ENCODE data around the gene KCTD16.

The KCTD16 gene

DNA sequence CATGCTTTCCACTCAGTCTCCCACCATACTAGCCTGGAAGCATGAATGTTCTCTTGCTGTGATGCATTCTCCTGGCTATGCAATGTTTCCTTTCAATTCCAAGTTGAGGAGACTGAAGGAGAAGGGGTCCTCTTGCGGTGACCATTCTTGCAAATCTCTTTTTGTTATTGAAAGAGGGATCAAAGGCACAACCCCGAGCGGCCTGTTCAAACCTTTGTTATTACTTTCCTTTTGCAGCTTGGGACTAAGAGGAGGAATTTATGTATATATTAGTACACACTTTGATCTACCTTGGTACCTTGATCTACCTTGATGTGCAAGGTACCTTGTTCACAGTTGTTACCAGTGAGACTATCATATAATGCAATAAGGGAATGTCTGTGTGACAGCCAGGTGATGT lies 147.3 kb downstream of the KCTD16 start:
- H3K9me3 ChIP-seq (ENCODE audit: low read length): no peaks in the 10 kb centered on the region
- H3K36me3 ChIP-seq (ENCODE audit: insufficient read depth, low read length): no peaks in the 10 kb centered on the region
- H3K9ac ChIP-seq (ENCODE audit: low read length): no peak overlapping the region
- no peaks in the 10 kb centered on the region for H3K4me1 ChIP-seq (ENCODE audit: insufficient read depth, low read length)
- no peak overlapping the region for H3K4me3 ChIP-seq (ENCODE audit: low read depth in 1 of 2, low read length in 2 of 2)
- H3K27ac ChIP-seq (ENCODE audit: low read depth, low read length): no peak overlapping the region
- no peaks in the 10 kb centered on the region for H3K27me3 ChIP-seq (ENCODE audit: control insufficient read depth in 1 of 2, insufficient read depth in 2 of 2, low read length in 2 of 2)

DNA sequence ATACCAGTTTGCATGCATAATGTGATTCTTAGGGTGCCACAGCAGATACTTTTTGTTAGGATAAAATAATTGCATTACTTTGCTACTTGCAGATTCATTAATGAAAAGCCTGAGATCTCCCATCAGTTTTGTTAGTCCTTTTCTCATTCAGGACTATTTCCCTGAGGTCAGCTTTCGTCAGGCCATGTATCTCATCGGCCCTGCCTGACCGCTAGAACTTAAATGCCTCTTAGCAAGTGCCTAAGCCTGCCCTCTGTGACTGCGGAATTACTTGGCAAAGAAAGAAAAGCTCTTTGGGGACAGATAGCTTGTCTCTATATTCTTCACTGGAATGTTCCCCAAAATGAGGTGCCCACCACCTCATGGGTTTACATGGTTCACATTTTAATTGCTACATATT lies 147.8 kb downstream of the KCTD16 start:
- no peaks in the 10 kb centered on the region for H3K36me3 ChIP-seq (ENCODE audit: insufficient read depth, low read length)
- no peak overlapping the region for H3K4me3 ChIP-seq (ENCODE audit: low read depth in 1 of 2, low read length in 2 of 2)
- H3K9me3 ChIP-seq (ENCODE audit: low read length): no peaks in the 10 kb centered on the region
- no peak overlapping the region for H3K27ac ChIP-seq (ENCODE audit: low read depth, low read length)
- no peaks in the 10 kb centered on the region for H3K4me1 ChIP-seq (ENCODE audit: insufficient read depth, low read length)
- H3K27me3 ChIP-seq (ENCODE audit: control insufficient read depth in 1 of 2, insufficient read depth in 2 of 2, low read length in 2 of 2): no peaks in the 10 kb centered on the region
- no peak overlapping the region for H3K9ac ChIP-seq (ENCODE audit: low read length)

DNA sequence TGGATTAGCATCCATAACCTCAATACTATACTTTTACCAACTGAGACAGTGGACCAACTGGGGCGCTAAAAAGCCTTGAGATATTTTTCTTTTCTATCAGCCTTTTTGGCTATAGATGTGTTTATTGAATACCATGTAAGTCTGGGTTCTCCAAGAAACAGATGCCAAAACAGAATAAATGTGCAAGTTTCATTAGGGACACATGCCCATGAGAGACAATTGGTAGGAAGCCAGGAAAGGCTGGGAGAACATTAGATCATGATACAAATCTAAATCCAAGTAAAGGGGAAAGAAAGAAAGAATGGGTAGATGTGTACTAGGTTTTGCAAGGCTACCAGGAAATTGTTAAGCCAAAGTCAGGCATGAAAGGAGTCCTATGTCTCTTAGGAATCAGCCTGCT lies 152.5 kb downstream of the KCTD16 start:
- Histone ChIP-seq H3K4me3 (ENCODE audit: low read depth in 1 of 2, low read length in 2 of 2) (no peak overlapping the region), H3K9me3 (ENCODE audit: low read length) (no peaks in the 10 kb centered on the region), H3K4me1 (ENCODE audit: insufficient read depth, low read length) (no peaks in the 10 kb centered on the region), H3K36me3 (ENCODE audit: insufficient read depth, low read length) (no peaks in the 10 kb centered on the region), H3K9ac (ENCODE audit: low read length) (no peak overlapping the region), H3K27ac (ENCODE audit: low read depth, low read length) (no peak overlapping the region), H3K27me3 (ENCODE audit: control insufficient read depth in 1 of 2, insufficient read depth in 2 of 2, low read length in 2 of 2) (no peaks in the 10 kb centered on the region)

GRCh38 chr5:144325532-144325931 lies 154.9 kb downstream of the KCTD16 start:
- H3K4me1 ChIP-seq (ENCODE audit: insufficient read depth, low read length): no peaks in the 10 kb centered on the region
- H3K9ac ChIP-seq (ENCODE audit: low read length): no peak overlapping the region
- no peak overlapping the region for H3K27ac ChIP-seq (ENCODE audit: low read depth, low read length)
- H3K27me3 ChIP-seq (ENCODE audit: control insufficient read depth in 1 of 2, insufficient read depth in 2 of 2, low read length in 2 of 2): no peaks in the 10 kb centered on the region
- H3K36me3 ChIP-seq (ENCODE audit: insufficient read depth, low read length): no peaks in the 10 kb centered on the region
- H3K9me3 ChIP-seq (ENCODE audit: low read length): no peaks in the 10 kb centered on the region
- H3K4me3 ChIP-seq (ENCODE audit: low read depth in 1 of 2, low read length in 2 of 2): no peak overlapping the region

- Histone ChIP-seq H3K27me3 (ENCODE audit: control insufficient read depth in 1 of 2, insufficient read depth in 2 of 2, low read length in 2 of 2) (no peaks in the 10 kb centered on the region), H3K9ac (ENCODE audit: low read length) (no peak overlapping the region), H3K4me3 (ENCODE audit: low read depth in 1 of 2, low read length in 2 of 2) (no peak overlapping the region), H3K9me3 (ENCODE audit: low read length) (no peaks in the 10 kb centered on the region), H3K27ac (ENCODE audit: low read depth, low read length) (no peak overlapping the region), H3K4me1 (ENCODE audit: insufficient read depth, low read length) (no peaks in the 10 kb centered on the region), H3K36me3 (ENCODE audit: insufficient read depth, low read length) (no peaks in the 10 kb centered on the region)
These were observed 157.8 kb downstream of the KCTD16 start for GRCh38 chr5:144328494-144328893.

DNA sequence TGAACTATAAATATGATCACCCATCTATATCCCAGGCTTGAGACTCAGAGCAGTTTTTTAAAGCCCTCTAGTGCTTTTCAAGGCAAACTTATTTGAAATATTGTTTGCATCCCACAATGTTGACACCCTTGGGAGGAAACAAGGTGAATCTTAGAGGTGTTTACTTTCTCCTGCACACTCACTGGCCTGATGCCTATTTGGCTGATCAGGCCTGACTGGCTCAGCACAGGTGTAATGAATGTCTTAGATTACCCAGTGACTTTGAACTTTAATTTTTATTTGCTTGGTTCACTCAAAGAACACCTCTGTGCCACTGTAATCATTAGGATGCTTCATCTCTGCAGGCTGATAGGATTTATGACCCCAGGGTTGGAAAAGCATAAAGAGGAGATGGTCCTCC lies 158.3 kb downstream of the KCTD16 start:
- Histone ChIP-seq H3K4me3 (ENCODE audit: low read depth in 1 of 2, low read length in 2 of 2) (no peak overlapping the region), H3K9ac (ENCODE audit: low read length) (no peak overlapping the region), H3K27me3 (ENCODE audit: control insufficient read depth in 1 of 2, insufficient read depth in 2 of 2, low read length in 2 of 2) (no peaks in the 10 kb centered on the region), H3K36me3 (ENCODE audit: insufficient read depth, low read length) (no peaks in the 10 kb centered on the region), H3K9me3 (ENCODE audit: low read length) (no peaks in the 10 kb centered on the region), H3K27ac (ENCODE audit: low read depth, low read length) (no peak overlapping the region), H3K4me1 (ENCODE audit: insufficient read depth, low read length) (no peaks in the 10 kb centered on the region)

GRCh38 chr5:144329681-144330080 lies 159.0 kb downstream of the KCTD16 start:
- Histone ChIP-seq H3K9ac (ENCODE audit: low read length) (no peak overlapping the region), H3K27me3 (ENCODE audit: control insufficient read depth in 1 of 2, insufficient read depth in 2 of 2, low read length in 2 of 2) (no peaks in the 10 kb centered on the region), H3K9me3 (ENCODE audit: low read length) (no peaks in the 10 kb centered on the region), H3K27ac (ENCODE audit: low read depth, low read length) (no peak overlapping the region), H3K4me3 (ENCODE audit: low read depth in 1 of 2, low read length in 2 of 2) (no peak overlapping the region), H3K4me1 (ENCODE audit: insufficient read depth, low read length) (no peaks in the 10 kb centered on the region), H3K36me3 (ENCODE audit: insufficient read depth, low read length) (no peaks in the 10 kb centered on the region)

DNA sequence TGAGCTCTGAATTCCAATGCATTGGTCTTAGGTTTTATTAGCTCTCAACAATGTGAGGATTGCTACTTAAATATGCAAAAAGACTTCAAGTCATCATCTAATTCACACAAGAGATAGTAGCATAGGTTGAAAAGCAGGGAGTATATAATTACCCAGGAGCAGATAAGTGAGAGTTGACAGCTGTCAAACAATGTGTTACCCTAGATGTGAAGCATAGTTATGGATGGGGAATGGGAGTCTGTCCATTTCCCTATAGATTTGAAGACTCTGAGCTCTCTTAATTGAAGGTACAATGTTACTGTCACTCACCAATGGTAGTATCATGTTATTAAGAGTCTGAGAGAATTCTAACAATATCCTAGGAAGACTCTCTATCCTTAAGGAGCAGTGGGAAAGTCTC lies 160.7 kb downstream of the KCTD16 start:
- Histone ChIP-seq H3K9me3 (ENCODE audit: low read length) (no peaks in the 10 kb centered on the region), H3K4me1 (ENCODE audit: insufficient read depth, low read length) (no peaks in the 10 kb centered on the region), H3K4me3 (ENCODE audit: low read depth in 1 of 2, low read length in 2 of 2) (no peak overlapping the region), H3K36me3 (ENCODE audit: insufficient read depth, low read length) (no peaks in the 10 kb centered on the region), H3K9ac (ENCODE audit: low read length) (no peak overlapping the region), H3K27ac (ENCODE audit: low read depth, low read length) (no peak overlapping the region), H3K27me3 (ENCODE audit: control insufficient read depth in 1 of 2, insufficient read depth in 2 of 2, low read length in 2 of 2) (no peaks in the 10 kb centered on the region)

DNA sequence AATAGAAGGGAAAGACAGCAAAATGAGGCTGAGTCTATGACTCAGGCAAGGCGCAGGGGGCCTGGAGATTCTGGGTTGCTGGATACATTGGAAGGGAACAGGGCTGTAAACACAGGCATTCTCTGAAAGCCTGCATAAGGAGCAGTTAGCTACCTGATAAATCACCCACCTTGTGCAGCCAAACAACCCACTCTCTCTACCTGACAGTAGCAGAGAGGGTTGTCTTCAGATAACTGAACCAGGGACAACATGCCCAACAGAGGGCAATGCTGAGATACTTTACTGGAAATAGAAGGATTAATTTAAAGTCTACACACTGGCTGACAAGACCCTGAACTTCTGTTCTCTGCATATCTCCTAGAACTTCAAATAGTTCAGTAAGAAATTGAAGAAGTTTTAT lies 161.6 kb downstream of the KCTD16 start:
- Histone ChIP-seq H3K27ac (ENCODE audit: low read depth, low read length) (no peak overlapping the region), H3K4me3 (ENCODE audit: low read depth in 1 of 2, low read length in 2 of 2) (no peak overlapping the region)

GRCh38 chr5:144333336-144333920 lies 162.8 kb downstream of the KCTD16 start:
- no peaks in the 10 kb centered on the region for H3K36me3 ChIP-seq (ENCODE audit: insufficient read depth, low read length)
- no peak overlapping the region for H3K9ac ChIP-seq (ENCODE audit: low read length)
- H3K27ac ChIP-seq (ENCODE audit: low read depth, low read length): no peak overlapping the region
- H3K27me3 ChIP-seq (ENCODE audit: control insufficient read depth in 1 of 2, insufficient read depth in 2 of 2, low read length in 2 of 2): no peaks in the 10 kb centered on the region
- H3K9me3 ChIP-seq (ENCODE audit: low read length): no peaks in the 10 kb centered on the region
- H3K4me3 ChIP-seq (ENCODE audit: low read depth in 1 of 2, low read length in 2 of 2): no peak overlapping the region
- H3K4me1 ChIP-seq (ENCODE audit: insufficient read depth, low read length): no peaks in the 10 kb centered on the region

More for the DNA sequence above, 161.6 kb downstream of the KCTD16 start:
- no peaks in the 10 kb centered on the region for H3K4me1 ChIP-seq (ENCODE audit: insufficient read depth, low read length)
- no peaks in the 10 kb centered on the region for H3K9me3 ChIP-seq (ENCODE audit: low read length)
- H3K27me3 ChIP-seq (ENCODE audit: control insufficient read depth in 1 of 2, insufficient read depth in 2 of 2, low read length in 2 of 2): no peaks in the 10 kb centered on the region
- no peaks in the 10 kb centered on the region for H3K36me3 ChIP-seq (ENCODE audit: insufficient read depth, low read length)
- no peak overlapping the region for H3K9ac ChIP-seq (ENCODE audit: low read length)

GRCh38 chr5:144335561-144335960 lies 164.9 kb downstream of the KCTD16 start:
- no peak overlapping the region for H3K4me3 ChIP-seq (ENCODE audit: low read depth in 1 of 2, low read length in 2 of 2)
- no peak overlapping the region for H3K27ac ChIP-seq (ENCODE audit: low read depth, low read length)
- H3K27me3 ChIP-seq (ENCODE audit: control insufficient read depth in 1 of 2, insufficient read depth in 2 of 2, low read length in 2 of 2): no peaks in the 10 kb centered on the region
- no peaks in the 10 kb centered on the region for H3K4me1 ChIP-seq (ENCODE audit: insufficient read depth, low read length)
- H3K36me3 ChIP-seq (ENCODE audit: insufficient read depth, low read length): no peaks in the 10 kb centered on the region
- no peak overlapping the region for H3K9ac ChIP-seq (ENCODE audit: low read length)
- H3K9me3 ChIP-seq (ENCODE audit: low read length): no peaks in the 10 kb centered on the region

DNA sequence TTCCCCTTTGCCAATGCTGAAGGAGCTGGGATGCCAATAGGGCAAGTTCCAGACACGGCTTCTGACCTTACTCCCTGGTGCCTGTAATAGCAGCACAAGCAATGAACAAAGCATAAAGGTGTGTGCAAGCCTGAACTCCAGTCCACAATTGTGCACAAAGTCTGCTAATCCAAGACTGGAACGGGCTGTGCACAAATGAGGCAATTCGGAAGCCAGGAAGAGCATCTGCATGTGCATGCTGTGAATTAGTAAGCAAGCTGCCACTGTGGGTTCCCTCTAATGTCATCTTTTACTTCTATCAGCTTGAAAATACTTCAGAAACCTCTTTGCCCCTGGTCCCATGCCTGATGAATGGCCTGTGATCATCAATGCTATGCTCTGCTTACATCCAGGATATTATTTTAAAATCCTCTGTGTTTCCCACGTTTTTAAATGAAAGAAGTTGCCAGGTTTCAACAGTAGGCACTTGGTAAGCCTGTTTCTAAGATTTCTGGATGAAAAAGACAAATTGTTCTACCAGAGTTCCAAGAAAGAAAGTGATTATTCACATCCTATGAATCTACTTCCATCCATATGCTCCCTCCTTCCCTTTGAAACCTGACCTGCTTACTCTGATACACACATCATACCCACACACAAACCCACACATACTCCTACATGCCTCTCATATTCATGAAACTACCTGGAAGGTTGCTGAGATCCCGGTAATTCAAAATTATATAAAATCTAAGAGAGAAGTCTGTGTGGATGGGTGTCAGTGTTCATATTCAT lies 165.7 kb downstream of the KCTD16 start:
- H3K9ac ChIP-seq (ENCODE audit: low read length): no peak overlapping the region
- no peaks in the 10 kb centered on the region for H3K9me3 ChIP-seq (ENCODE audit: low read length)
- no peaks in the 10 kb centered on the region for H3K4me1 ChIP-seq (ENCODE audit: insufficient read depth, low read length)
- H3K27ac ChIP-seq (ENCODE audit: low read depth, low read length): no peak overlapping the region
- H3K27me3 ChIP-seq (ENCODE audit: control insufficient read depth in 1 of 2, insufficient read depth in 2 of 2, low read length in 2 of 2): no peaks in the 10 kb centered on the region
- no peaks in the 10 kb centered on the region for H3K36me3 ChIP-seq (ENCODE audit: insufficient read depth, low read length)
- no peak overlapping the region for H3K4me3 ChIP-seq (ENCODE audit: low read depth in 1 of 2, low read length in 2 of 2)

All from muscle layer of colon (tissue), 2 donors.